SW 1271 (cell line): ENCODE measurements around the gene LYSMD3.
A peak's percentile ranks its signal among the peaks of the same experiment; 100 is the strongest.
"Not testable (repeated sequence)": the region's sequence is repeated elsewhere in the genome, so short reads cannot be mapped to it uniquely, and the experiment has no call there.

ENCODE experiments used
- DNase-seq, 2 experiments: peaks; one replicate each; lab custom pipeline; 2025; lab: John Stamatoyannopoulos, UW

LYSMD3 gene

DNA sequence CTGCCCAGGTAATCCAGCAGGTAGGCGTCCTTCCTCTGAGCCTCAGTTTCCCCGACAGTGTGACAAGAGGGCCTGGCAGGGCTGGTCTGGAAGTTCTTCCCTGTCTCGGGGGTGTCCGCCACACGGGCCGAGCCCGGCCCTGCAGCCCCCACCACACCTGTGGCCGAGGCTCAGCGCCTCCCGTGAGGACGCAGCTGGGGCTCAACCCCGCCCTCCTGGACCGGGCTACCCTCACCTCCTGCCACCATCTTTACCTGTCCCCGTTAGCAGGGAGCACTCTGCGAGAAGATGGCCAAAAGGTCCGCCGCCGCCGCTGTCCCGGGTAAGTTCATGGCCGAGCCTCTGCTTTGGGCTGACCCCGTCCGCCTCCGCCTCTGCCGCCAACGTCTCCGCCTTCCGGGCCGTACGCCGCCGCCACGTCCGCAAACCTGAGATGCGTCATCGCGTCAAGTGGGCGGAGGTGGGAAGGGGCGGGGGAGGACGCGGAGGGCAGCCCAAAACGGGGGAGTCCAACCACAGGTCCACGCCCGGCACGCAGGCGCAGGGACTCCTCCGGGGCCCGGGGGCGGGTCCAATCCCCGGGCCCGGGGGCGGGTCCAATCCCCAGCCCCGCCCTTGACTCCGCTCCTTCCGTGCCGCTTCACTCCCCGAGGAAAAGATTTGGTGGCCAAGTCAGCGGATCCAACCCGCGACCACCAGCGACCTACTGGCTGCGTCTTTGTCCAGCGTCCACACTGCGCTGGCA lies at the start of gene LYSMD3:
Gene LYSMD3, minus strand, starts transcription at position 391 of the 745 bp plus-strand sequence. CDS start 4,295 bp downstream, outside the sequence.
- DNase-seq, result peak; percentile 97

DNA sequence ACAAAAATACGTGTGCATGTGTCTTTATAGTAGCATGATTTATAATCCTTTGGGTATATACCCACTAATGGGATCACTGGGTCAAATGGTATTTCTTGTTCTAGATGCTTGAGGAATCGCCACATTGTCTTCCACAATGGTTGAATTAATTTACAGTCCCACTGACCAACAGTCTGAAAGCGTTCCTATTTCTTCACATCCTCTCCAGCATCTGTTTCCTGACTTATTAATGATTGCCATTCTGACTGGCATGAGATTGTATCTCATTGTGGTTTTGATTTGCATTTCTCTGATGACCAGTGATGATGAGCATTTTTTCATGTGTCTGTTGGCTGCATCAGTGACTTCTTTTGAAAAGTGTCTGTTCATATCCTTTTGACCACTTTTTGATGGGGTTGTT lies 47.2 kb upstream of the LYSMD3 start:
- not testable (repeated sequence) for DNase-seq

DNA sequence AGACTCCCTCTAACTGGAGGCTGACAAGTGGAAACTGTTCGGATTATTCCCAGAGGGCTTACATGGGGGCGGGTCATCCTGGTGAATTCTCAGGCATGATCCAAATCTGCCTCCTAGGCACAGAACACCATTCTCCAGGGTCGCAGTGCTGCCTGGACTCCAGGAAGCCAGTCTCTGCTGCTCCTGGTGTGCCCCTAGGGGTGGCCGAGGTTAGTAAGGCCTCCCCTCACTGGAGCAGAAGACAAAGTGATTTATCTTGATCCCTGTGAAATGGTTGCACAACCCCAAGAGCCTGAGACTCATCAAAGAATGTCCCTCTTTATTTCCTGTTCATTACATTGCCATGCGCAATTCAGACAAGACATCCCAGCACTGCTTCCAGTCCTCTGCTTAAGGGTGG lies 46.3 kb upstream of the LYSMD3 start:
- DNase-seq, result no peak

DNA sequence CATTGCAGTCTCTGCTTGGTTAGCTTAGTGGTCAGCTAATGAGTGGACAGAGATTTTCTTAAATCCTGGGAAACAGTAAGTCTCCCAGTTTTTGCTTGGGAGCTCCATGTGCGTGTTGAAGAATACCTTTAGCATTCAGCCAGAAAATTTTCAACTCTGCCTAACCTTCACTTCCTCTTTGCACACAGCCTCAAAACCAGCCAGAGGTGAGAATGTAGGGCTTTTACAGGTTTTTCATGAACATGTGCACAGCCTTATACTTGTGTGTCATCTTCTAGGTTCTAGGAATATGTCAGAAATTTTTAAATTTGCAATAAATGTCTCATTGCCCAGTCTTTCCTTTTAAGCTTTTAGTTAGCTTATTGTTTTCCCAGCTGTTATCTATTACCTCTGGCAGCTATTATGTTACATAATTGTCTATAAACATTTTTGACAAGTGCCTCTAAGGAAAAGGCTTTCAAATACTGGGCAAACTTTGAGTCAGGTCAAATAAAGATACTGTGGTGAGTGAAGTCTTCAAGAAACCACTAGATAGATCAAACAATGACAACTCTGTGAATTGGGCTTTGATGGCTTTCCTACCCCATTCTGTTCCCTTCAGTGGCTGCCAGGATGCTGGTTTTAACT lies 41.9 kb upstream of the LYSMD3 start:
- no peak for DNase-seq

DNA sequence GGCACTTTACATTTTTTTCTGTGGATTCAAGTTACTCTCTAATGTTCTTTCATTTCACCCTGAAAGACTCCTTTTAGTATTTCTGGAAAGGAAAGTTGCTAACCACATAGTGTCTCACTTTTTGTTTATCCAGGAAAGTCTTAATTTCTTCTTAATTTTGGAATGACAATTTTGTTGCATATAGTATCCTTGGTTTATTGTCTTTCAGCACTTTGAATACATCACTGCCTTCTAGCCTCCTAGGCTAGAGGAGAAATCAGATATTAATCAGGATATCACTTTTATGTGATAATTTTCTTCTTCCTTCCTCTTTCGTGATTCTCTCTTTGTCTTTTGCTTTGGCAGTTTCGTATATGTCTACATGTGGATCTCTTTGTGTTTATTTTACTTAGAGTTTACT lies 40.6 kb upstream of the LYSMD3 start:
- no peak for DNase-seq

DNA sequence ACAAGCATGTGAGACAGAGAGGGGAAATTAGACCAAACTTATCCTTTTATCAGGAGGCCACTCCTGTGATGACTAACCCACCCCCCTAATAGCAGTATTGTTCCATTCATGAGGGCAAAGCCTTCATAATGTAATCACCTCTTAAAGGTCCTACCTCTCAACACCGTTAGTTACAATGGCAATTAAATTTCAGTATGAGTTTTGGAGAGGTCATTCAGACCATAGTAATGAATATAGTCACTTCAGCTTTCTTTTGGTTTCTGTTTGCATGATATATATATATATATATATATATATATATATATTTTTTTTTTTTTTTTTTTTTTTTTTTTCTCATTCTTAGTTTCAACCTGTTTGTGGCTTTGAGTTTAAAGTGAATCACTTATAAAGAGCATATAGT lies 39.7 kb upstream of the LYSMD3 start:
- no peak for DNase-seq

DNA sequence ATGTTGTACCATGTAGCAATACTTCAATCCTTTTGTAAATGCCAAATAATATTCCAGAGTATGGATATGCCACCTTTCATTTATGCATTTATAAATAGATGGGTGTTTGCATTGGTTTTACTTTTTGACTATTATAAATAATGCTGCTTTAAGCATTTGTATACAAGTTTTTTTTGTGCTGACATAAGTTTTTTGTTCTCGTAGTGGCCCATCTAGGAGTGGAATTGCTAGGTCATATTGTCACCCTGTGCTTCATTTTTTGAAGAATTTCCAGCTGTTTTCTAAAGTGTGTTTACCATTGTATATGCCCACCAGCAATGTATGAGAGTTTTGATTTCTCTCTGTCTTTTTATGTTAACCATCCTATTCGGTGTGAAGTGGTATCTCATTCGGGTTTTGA lies 36.1 kb upstream of the LYSMD3 start:
- DNase-seq, result no peak

DNA sequence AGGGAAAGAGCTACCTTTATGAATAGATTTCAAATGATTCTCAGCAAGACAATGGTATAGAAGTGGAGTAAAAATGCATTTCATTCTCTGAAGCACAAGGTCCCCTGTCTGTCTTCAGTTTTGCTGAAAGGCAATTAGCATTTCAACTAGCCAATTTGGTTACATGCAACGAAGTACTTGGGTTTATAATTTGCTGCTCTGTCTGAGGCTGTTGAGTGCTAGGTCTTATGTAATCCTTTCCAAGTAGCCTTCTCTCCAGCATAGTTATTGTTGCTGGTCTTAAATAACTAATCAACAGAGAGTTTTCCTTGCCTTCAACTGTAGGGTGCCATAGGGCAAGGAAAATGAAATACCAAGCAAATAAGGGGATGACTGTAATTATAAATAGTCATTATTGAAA lies 33.7 kb upstream of the LYSMD3 start:
- DNase-seq, result no peak

DNA sequence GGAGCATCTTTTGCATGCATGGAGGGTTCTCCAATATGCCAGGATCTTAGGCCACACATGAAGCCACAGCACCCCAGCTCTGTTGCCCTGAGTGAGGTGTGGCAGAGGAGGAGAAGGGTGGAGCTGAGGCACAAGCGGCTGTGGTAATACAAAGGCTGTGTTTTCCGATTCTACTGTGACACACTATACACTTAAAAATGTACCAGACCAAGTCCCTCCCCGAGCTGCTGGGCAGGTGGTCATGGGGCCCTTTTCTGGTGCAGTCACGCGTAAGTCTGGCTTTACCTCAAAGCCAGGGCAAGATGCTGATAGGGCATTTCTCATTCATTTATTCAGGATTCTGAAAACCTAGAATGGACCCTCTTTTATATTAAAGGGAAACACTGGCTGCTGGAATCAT lies 33.0 kb upstream of the LYSMD3 start:
- DNase-seq, result no peak

DNA sequence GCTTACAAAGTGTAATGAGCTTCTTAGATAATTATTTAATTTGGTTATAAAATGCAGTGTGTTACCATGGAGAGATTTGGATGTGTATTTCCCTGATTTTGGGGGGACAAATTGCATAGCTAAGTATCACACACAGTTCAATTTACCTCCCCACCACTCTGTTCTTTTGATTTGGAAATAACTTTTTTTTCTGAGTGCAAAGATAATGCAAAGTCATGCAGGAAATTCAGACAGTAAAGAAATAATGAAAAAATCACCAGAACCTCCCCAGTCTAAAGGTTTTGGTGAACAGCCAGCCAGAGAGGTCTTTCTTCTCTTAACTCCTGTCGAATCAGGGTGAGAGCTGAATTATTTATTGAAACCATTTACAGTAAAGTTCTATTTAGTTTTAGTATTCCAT lies 32.4 kb upstream of the LYSMD3 start:
- no peak for DNase-seq

DNA sequence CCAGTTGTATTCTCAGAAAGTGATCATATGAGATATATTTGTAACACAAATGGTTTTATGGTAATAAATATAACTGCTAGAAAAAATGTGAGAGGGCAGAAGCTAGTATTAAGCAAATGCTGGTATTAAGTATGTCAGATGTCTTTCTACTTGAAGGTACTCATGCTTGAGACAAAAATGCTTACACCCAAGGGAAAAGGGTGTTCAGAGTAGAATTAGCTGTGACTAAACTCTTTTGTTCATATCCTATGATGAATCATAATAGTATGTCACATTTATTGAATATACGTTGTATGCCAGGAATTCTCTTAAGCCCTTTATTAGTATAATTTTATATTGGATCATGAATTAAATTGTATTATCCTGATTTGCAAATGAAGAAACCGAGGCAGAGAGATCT lies 31.4 kb upstream of the LYSMD3 start:
- no peak for DNase-seq

DNA sequence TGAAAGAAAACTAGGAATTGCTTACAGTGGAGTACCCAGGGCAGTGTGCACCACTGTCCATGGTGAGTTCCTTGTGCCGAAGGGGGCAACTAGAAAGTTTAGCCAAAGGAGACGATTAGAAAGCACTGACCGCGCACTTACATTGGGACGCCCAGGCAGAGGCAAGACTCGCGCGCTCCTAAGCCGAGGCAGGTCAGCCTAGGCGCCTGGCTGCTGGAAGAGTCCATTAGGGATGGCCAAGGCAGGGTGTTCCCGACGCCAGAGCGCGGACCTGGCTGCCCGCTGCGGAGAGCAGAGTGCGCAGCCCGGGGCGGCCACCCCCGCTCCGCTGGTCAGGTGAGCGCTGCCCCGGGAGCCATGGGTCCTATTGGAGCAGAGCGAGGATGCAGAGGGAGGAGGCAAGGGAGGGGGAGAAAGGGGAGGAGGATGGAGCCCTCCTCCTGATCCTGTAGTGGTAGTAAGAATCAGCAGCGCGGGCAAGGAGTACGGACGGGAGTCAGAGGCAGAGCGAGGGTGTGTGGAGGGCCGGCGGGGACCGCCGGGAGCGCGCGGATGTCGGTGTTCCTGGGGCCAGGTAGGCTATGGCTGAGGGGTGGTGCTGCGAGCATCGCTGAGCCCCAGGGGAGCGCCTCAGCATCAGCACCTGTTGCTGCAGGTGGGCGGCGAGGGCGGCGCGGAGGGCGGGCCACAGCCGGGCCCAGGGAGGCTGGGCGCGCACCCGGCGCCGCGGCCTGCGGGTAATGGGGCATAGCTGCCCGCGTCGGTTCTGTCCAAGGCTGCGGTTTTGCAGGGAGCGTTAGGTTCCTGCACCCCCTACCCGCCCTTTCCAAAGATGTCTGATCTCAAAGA lies 29.2 kb upstream of the LYSMD3 start, which contains the start of gene ADGRV1:
Gene ADGRV1, plus strand, starts transcription at position 454 of the 849 bp plus-strand sequence. Its CDS starts 99 bp downstream, at position 553.
- peak in 1 of 2 experiments; percentile 7 for DNase-seq

DNA sequence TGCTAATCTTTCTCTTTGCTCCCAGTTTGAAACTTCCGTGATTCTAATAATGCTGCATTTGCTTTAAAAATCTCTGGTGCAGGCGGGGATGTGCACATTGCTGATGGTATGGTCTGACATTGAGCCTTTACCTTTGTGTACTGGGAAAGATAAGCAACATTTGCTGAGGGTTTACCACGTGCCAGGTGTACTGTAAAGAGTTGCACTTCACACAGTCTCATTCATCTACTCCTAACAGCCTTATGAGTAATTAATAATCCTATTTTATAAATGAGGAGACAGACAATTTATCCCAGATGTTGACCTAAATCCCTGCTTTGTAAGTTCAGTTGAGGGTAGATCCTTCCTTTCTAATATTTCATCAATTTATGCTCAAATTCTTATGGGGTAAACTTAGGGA lies 28.5 kb upstream of the LYSMD3 start:
- no peak for DNase-seq

DNA sequence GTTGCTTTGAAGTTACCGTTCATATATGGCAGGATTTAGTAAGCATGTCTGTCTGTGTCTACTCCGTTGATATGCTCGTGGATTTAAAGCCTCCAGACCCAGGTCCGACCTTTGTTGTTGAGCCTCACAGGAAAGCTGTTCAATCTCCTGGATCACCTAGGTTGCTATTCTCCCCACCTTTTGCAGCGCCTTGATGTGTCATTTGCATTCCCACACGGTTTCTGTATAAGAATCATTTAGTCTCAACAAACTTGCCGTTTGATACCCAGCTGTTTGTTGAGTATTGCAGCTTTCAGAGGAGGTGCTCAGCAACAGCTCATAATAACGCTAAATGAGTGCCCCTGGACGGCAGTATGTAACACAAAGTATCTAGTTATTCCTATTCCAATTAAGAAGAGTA lies 28.0 kb upstream of the LYSMD3 start:
- no peak for DNase-seq

DNA sequence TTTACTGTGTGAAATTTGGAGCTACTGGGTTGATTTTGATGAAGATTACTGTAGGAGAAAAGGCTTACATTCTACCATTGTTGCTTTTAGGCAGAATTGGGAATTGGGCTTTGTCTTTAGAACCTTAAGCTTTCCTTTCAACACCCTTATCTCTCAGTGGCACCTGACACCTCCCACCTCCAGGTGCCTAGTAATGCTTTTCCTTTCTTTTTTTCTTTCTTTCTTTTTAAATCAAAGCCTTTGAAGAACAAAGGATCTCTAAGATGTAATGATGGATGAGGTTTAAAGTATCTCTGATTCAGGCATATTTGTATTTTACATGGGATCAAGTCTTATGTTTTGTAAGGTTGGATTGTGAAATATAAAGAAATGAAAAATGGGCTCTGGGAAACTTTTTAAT lies 26.3 kb upstream of the LYSMD3 start:
- DNase-seq, result no peak

DNA sequence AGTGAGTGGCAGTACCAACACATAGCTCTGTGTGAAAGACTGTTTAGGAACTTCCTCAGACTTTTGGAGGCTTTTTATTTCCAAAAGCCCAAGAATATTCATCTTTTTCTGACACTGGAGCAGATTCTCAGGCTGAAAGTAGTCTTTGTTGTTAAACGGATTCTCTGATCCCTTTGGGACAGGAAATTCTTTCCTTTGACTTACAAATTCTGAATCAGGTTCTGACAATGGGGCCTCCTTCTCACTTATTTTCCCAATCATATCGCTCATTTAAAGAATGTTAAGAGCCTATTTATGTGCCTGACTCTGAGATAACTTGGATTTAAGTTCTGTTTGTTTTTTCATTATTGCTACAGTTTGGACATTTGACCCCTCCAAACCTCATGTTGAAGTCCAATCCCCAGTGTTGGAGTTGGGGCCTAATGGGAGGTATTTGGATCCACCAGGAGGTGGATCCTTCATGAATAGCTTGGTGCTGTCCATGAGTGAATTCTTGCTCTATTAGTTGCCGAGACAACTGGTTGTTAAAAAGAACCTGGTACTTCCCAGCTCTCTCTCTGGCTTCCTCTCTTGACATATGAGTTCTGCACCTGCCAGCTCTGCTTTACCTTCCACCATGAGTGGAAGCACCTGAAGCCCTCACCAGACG lies 25.1 kb upstream of the LYSMD3 start:
- DNase-seq, result no peak

DNA sequence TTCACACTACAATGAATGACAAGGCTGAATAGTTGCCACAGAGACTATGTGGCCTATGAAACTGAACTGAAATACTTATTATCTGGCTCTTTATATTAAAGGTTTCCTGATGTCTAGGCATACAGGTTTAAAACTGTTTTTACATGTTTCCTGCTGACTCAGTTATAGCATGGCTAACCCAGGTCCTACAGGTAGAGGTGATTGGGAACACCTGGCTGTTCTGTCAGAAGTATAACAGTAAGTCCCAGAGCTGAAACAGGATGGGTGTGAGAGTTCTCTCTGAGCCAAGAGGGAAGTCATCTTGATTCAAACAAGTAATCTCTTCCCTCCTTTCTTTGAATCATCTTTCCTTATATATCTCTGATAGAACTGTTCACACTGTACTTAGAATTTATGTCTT lies 24.3 kb upstream of the LYSMD3 start:
- no peak for DNase-seq

DNA sequence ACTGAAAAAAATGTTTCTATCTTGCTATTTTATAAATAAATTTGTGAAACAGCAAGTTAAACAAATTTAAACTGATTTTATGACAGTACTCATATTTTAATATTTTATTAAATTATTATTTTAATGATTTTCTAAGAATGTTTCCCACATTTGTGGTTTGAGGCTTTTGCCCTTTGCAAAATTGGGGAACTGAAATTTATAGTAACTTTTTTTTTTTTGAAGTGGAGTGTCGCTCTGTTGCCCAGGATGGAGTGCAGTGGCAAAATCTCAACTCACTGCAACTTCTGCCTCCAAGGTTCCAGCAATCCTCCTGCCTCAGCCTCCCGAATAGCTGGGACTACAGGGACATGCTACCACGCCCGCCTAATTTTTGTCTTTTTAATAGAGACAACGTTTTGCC lies 22.0 kb upstream of the LYSMD3 start:
- no peak for DNase-seq

DNA sequence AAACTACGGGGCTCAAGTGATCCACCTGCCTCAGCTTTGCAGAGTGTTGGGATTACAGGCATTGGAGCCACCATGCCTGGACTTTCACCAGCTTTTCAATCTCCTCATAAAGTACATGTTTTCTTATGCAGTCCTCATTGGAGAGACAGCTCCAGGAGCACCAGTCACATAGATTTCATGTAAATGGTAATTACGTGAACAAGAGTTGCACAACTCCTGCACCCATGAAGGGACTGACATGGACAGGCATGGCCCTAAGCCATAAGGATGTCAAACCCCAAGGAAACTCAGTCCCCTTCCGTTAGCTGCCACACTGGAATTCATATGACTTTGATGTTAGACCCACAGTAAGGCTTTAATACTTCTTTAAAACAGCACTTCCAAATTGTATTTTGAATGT lies 21.6 kb upstream of the LYSMD3 start:
- no peak for DNase-seq

DNA sequence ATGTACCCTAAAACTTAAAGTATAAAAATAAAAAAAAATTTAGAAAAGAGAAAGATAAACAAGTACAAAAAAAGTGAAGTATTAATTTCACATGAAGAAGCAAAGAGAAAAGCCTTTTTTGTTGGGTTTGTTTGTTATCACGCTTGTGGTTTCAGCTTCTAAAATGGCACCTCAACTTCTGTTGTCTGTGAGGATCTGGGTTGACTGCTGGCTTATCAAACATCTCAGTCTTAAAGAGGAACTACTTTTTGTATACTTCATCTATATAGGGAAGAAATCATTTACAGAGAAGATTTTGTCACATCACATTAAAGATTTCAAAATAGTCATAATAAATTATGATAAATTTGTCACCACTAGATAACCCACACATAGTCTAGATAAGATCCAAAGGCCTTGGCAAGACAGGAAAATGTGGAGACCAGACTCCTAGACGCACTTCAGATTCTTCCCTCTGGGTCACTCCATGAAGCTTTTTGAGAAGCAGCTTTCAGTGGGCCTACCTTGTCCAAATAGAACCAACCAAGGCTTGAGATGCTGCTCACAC lies 20.4 kb upstream of the LYSMD3 start:
- no peak for DNase-seq

DNA sequence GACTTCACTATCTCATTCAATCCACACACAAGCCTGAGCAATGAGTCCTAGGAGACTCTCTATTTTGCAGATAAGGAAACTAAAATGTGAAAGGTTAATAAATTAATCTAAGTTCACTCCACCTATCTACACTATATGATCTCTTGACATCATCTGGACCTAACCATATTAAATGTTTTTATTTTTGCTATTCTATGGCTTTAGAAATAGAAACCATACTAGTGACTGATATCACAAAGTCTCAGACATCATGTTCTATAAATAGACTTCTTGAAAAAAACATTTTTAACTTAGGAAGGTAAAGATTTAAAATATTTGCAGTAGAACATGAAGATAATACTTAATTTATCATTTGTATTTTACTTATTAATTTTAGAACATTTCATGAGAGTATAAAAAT lies 19.8 kb upstream of the LYSMD3 start:
- DNase-seq, result no peak

DNA sequence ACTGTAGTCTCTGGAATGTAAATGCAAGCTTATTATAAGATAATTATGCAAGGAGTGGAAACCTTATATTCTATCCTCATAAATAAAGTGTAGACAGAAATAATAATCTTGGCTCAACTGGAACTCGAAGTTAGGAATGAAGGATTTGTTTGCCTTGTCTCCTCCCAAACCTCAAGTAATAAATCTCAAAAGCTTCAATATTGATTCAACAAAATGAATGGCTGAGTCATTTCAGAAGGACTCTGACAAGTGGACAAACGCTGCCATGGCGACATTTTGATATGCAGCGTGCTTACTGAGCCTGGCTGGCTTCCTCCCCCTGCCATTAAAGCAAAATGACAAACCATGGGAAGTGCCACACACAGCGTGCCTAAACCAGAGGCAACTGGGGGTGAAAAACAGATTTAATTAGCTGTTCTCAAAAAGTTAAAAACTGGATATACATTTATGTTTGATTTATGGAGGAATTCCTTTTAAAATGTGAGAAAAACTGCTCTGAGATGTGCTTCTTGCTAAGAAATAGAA lies 18.7 kb upstream of the LYSMD3 start:
- DNase-seq, result no peak
